Testis (tissue), 2 donors: ENCODE data around the gene DHDH.

Experiments used
- POLR2A ChIP-seq: fragments of 450-650 bp; IDR thresholded peaks from one replicate; pipeline ENCODE4 v1.6.1; 2017; ENCODE audit warnings: antibody characterized with exemption, mild to moderate bottlenecking, moderate library complexity
- TF ChIP-seq, protein P1 (sequence below), 3 experiments: fragments of 450-650 bp in 2 of 3; fragments of 200-600 bp in 1 of 3; sonication (generic) in 1 of 3; IDR thresholded peaks; one replicate each; pipeline ENCODE4 v1.5.1; 2016 to 2019; ENCODE audit warnings: antibody characterized with exemption in 3 of 3, mild to moderate bottlenecking in 2 of 3, moderate library complexity in 1 of 3

GRCh38 chr19:48953990-48954594, 20.6 kb downstream of the DHDH start:
- no peak for TF ChIP-seq POLR2A
- TF ChIP-seq, protein P1, sequence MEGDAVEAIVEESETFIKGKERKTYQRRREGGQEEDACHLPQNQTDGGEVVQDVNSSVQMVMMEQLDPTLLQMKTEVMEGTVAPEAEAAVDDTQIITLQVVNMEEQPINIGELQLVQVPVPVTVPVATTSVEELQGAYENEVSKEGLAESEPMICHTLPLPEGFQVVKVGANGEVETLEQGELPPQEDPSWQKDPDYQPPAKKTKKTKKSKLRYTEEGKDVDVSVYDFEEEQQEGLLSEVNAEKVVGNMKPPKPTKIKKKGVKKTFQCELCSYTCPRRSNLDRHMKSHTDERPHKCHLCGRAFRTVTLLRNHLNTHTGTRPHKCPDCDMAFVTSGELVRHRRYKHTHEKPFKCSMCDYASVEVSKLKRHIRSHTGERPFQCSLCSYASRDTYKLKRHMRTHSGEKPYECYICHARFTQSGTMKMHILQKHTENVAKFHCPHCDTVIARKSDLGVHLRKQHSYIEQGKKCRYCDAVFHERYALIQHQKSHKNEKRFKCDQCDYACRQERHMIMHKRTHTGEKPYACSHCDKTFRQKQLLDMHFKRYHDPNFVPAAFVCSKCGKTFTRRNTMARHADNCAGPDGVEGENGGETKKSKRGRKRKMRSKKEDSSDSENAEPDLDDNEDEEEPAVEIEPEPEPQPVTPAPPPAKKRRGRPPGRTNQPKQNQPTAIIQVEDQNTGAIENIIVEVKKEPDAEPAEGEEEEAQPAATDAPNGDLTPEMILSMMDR (IDR thresholded peaks at IDR 0.05) = no peak
